SU-DHL-6 (cell line): Measurements from ENCODE around the gene SOS1.

Source experiments
- H2AFZ ChIP-seq: fragments of 200-600 bp; sonication (generic); 2 replicates; pipeline ENCODE4 v1.6.1; 2014; ENCODE audit warnings: low read depth, mild to moderate bottlenecking, moderate library complexity, mixed read lengths, antibody characterized with exemption, low read length; ENCODE audit not compliant: severe bottlenecking
- H3F3A ChIP-seq: fragments of 200-600 bp; shearing (Covaris generic); 2 replicates; pipeline ENCODE4 v1.6.0; 2016; ENCODE audit warnings: antibody characterized with exemption, mild to moderate bottlenecking; ENCODE audit not compliant: insufficient read depth
- H3K27ac ChIP-seq: fragments of 200-600 bp; sonication (generic); 2 replicates; pipeline ENCODE4 v1.5.1; 2016; ENCODE audit warnings: low read depth, mild to moderate bottlenecking, low read length, moderate library complexity, mixed read lengths
- H3K27me3 ChIP-seq: fragments of 200-600 bp; sonication (generic), shearing (Covaris generic); 2 replicates; pipeline ENCODE4 v1.6.0; 2014; ENCODE audit warnings: mild to moderate bottlenecking, low read length
- H3K36me3 ChIP-seq: fragments of 200-600 bp; sonication (generic); 2 replicates; pipeline ENCODE4 v1.6.1; 2014; ENCODE audit warnings: mild to moderate bottlenecking, low read length, mixed read lengths
- H3K4me2 ChIP-seq: fragments of 300-600, 200-600 bp; shearing (Covaris generic), sonication (generic); 2 replicates; pipeline ENCODE4 v1.6.0; 2014; ENCODE audit warnings: low read length, low read depth, mild to moderate bottlenecking; ENCODE audit not compliant: poor library complexity, severe bottlenecking
- H3K4me3 ChIP-seq: fragments of 200-600 bp; sonication (generic); 2 replicates; pipeline ENCODE4 v1.5.1; 2014; ENCODE audit warnings: antibody characterized with exemption, low read length, mild to moderate bottlenecking, mixed read lengths; ENCODE audit not compliant: insufficient read depth, poor library complexity, severe bottlenecking
- H3K79me2 ChIP-seq: fragments of 200-600 bp; sonication (generic); 2 replicates; pipeline ENCODE4 v1.6.1; 2014; ENCODE audit warnings: mild to moderate bottlenecking, low read length, moderate library complexity; ENCODE audit not compliant: insufficient read depth
- H3K9ac ChIP-seq: fragments of 200-600 bp; sonication (generic); 2 replicates; pipeline ENCODE4 v1.7.0; 2014; ENCODE audit warnings: mild to moderate bottlenecking, low read length
- H3K9me2 ChIP-seq: fragments of 200-600 bp; sonication (generic); replicated peaks from 2 replicates; pipeline ENCODE4 v1.6.1; 2014; ENCODE audit warnings: low read length; ENCODE audit not compliant: insufficient read depth
- H3K9me3 ChIP-seq: fragments of 200-600 bp; sonication (generic); 2 replicates; pipeline ENCODE4 v1.6.1; 2014; ENCODE audit warnings: low read length, mixed read lengths; ENCODE audit not compliant: insufficient read depth
- H4K20me1 ChIP-seq: fragments of 200-600 bp; sonication (generic); 2 replicates; pipeline ENCODE4 v1.6.1; 2014; ENCODE audit warnings: low read depth, mild to moderate bottlenecking, antibody characterized with exemption, low read length, moderate library complexity, mixed read lengths
- CTCF ChIP-seq: fragments of 200-600 bp; sonication (generic); IDR thresholded peaks from one replicate; pipeline ENCODE4 v1.5.1; 2017; ENCODE audit warnings: antibody characterized with exemption, mild to moderate bottlenecking, low read length, moderate library complexity; ENCODE audit not compliant: insufficient read depth, poor library complexity, severe bottlenecking
- EZH2phosphoT487 ChIP-seq: fragments of 200-600 bp; sonication (generic), shearing (Covaris generic); conservative IDR thresholded peaks from 2 replicates; pipeline ENCODE4 v1.6.1; 2018; ENCODE audit warnings: mild to moderate bottlenecking, antibody characterized with exemption, low read length, moderate library complexity, mixed read lengths

Gene SOS1

GRCh38 chr2:39020383-39020782 is 100.5 kb downstream of the SOS1 start:
- TF ChIP-seq EZH2phosphoT487 (no peak), CTCF (no peak)
- Histone ChIP-seq H3K36me3 (peaks cover 14% of the 10 kb centered on the region; the same call in 1 of the 2 replicates), H3K4me2 (no peak overlapping the region), H2AFZ (no peak overlapping the region), H3K9me3 (no peaks in the 10 kb centered on the region), H3K4me3 (no peak overlapping the region), H3F3A (peaks cover 6% of the 10 kb centered on the region; the same call in 1 of the 2 replicates), H3K27me3 (no peaks in the 10 kb centered on the region), H3K27ac (no peak overlapping the region), H3K9me2 (no peaks in the 10 kb centered on the region), H3K9ac (no peak overlapping the region), H3K79me2 (no peaks in the 10 kb centered on the region), H4K20me1 (no peaks in the 10 kb centered on the region)

GRCh38 chr2:39018638-39019037 is 102.2 kb downstream of the SOS1 start:
- Histone ChIP-seq H3K4me2 (no peak overlapping the region), H3K27ac (no peak overlapping the region), H3K9me2 (no peaks in the 10 kb centered on the region), H3K36me3 (peaks cover 15% of the 10 kb centered on the region; the same call in 1 of the 2 replicates), H3K9me3 (no peaks in the 10 kb centered on the region), H3K9ac (no peak overlapping the region), H3F3A (peaks cover 5% of the 10 kb centered on the region; the same call in 1 of the 2 replicates), H3K4me3 (no peak overlapping the region), H3K79me2 (no peaks in the 10 kb centered on the region), H2AFZ (no peak overlapping the region), H3K27me3 (no peaks in the 10 kb centered on the region), H4K20me1 (no peaks in the 10 kb centered on the region)
- no peak for TF ChIP-seq EZH2phosphoT487
- no peak for TF ChIP-seq CTCF

- Histone ChIP-seq H3K9ac (no peak overlapping the region), H3K27me3 (no peaks in the 10 kb centered on the region), H3K9me3 (no peaks in the 10 kb centered on the region), H4K20me1 (no peaks in the 10 kb centered on the region), H2AFZ (no peak overlapping the region), H3K27ac (no peak overlapping the region), H3K4me3 (no peak overlapping the region), H3K36me3 (peaks cover 15% of the 10 kb centered on the region; the same call in 1 of the 2 replicates), H3K79me2 (no peaks in the 10 kb centered on the region), H3F3A (no peaks in the 10 kb centered on the region), H3K9me2 (no peaks in the 10 kb centered on the region), H3K4me2 (no peak overlapping the region)
- TF ChIP-seq EZH2phosphoT487 (no peak), CTCF (no peak)
Measured at GRCh38 chr2:39017334-39017733, 103.5 kb downstream of the SOS1 start.
